Tibial artery (tissue), 4 donors: Measurements from ENCODE around the gene OSBPL2.

ENCODE experiments used
- DNase-seq, 2 donors: peaks; one replicate each; pipeline ENCODE4 v3.0.0-alpha.2; 2019
- H3K27ac ChIP-seq, 2 donors: fragments of 200-600 bp; sonication (generic) in 1 of 2; 1 replicate in 1 of 2; 2 replicates in 1 of 2; pipeline ENCODE4 v1.5.1; 2018 to 2019; ENCODE audit warnings: mild to moderate bottlenecking in 1 of 2
- H3K27me3 ChIP-seq, 2 donors: fragments of 200-600 bp; sonication (generic) in 1 of 2; one replicate each; pipeline versions ENCODE4 v1.5.1 to v1.6.0; 2016 to 2019
- H3K36me3 ChIP-seq, 3 donors: fragments of 200-600 bp; sonication (generic) in 2 of 3; one replicate each; pipeline ENCODE4 v1.5.1; 2016 to 2019; ENCODE audit warnings: mild to moderate bottlenecking in 2 of 3
- H3K4me1 ChIP-seq, 4 donors: fragments of 200-600 bp; sonication (generic) in 2 of 4; 1 replicate in 3 of 4; 2 replicates in 1 of 4; pipeline ENCODE4 v1.5.1; 2016 to 2019
- H3K4me3 ChIP-seq, 2 donors: fragments of 200-600 bp; sonication (generic) in 1 of 2; 1 replicate in 1 of 2; 2 replicates in 1 of 2; pipeline ENCODE4 v1.5.1; 2018 to 2019; ENCODE audit warnings: mild to moderate bottlenecking in 2 of 2
- H3K9me3 ChIP-seq, 3 donors: fragments of 200-600 bp; sonication (generic) in 1 of 3; one replicate each; pipeline ENCODE4 v1.5.1; 2016 to 2019
- intact Hi-C: fragments of 100-400 bp; cut with DNase I; formaldehyde crosslinking; loops from one replicate; pipeline ENCODE4 v1.15.0; 2023; ENCODE audit warnings: low total_unique reads
- TF ChIP-seq, protein P1 (sequence below), 2 experiments: fragments of 200-600 bp in 1 of 2; fragments of 450-650 bp in 1 of 2; IDR thresholded peaks; one replicate each; pipeline ENCODE4 v1.5.1; 2017 to 2019; ENCODE audit warnings: antibody characterized with exemption in 2 of 2, mild to moderate bottlenecking in 1 of 2, moderate library complexity in 1 of 2

Gene OSBPL2

DNA sequence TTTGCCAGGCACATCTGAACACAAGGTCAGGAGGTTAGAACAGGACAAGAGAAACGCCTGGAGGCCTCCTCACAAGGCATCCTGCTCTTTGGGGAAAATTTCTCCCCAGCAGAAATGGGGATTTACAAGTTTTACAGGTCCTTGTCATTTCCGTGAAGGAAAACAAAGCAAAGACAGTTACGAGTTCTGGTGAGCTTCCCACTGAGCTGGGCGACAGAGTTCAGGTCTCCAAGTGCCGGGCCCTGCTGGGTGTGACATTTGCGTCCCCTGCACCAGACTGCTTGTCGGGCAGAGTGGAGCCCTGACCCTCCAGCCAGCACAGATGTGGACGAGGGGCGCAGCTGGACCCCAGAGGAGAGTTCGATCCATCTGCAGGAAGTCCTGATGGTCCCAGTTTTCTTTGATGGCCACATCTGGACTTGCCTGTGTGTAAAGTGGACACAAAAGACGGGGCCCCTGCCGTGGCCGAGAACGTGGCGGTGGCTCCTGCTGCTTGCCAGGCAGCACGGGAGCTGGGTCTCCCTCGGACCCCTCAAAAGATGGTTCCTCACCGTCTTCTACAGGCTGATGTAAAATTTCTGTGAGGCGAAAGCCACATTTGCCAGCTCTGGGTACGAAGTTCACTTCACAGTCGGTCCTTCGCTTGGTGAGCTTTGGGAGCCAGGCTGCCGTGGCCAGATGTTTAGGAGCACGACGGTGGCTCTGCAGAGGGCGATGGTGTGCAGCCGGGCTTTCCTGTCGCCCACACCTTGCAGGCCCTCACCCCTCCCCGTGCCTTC is 59.3 kb downstream of the OSBPL2 start:
- H3K4me1 ChIP-seq, result peaks cover 0 to 6% (median 0%) of the 10 kb centered on the region in 4 donors
- no peak for DNase-seq
- intact Hi-C loops, result no loop called here

DNA sequence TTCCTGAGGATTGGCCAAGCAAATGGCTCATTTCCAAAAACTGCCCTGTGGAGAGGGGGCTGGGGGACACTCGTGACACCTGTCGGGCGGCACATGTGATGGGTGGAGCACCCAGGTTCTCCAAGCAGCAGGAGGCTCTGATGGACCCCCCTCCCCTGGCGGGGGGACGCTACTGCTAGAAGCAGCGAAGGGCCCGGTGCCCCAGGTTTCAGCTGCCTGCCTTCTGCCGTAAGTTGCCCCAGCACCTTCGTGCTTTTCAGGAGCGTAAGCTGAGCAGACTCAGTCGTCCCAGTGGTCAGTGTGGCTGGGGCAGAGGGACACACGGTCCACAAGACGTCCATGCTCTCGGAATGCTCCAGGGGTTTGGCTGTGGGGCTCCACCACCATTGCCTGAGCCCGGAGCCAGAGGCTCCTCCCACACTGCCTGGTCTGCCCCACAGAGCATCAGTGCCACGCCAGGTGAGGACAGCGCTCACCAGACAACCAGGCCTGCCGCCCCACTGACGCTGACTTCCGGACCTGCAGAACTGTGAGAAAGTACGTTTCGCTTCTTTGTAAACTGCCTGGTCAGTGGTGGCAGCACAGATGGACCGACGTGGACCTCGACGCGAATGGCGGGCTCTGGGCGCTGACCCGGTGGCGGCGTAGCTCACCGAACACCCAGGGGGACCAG is 60.4 kb downstream of the OSBPL2 start:
- intact Hi-C loops, result no loop called here
- H3K36me3 ChIP-seq, result peaks cover 8 to 51% (median 28%) of the 10 kb centered on the region in 3 donors
- no peak for DNase-seq

More for the DNA sequence above, 59.3 kb downstream of the OSBPL2 start:
- Histone ChIP-seq H3K9me3 (no peaks in the 10 kb centered on the region), H3K27ac (no peak overlapping the region), H3K27me3 (no peaks in the 10 kb centered on the region), H3K4me3 (no peak overlapping the region), H3K36me3 (peaks cover 16 to 62% (median 39%) of the 10 kb centered on the region in 3 donors)
- TF ChIP-seq, protein P1, sequence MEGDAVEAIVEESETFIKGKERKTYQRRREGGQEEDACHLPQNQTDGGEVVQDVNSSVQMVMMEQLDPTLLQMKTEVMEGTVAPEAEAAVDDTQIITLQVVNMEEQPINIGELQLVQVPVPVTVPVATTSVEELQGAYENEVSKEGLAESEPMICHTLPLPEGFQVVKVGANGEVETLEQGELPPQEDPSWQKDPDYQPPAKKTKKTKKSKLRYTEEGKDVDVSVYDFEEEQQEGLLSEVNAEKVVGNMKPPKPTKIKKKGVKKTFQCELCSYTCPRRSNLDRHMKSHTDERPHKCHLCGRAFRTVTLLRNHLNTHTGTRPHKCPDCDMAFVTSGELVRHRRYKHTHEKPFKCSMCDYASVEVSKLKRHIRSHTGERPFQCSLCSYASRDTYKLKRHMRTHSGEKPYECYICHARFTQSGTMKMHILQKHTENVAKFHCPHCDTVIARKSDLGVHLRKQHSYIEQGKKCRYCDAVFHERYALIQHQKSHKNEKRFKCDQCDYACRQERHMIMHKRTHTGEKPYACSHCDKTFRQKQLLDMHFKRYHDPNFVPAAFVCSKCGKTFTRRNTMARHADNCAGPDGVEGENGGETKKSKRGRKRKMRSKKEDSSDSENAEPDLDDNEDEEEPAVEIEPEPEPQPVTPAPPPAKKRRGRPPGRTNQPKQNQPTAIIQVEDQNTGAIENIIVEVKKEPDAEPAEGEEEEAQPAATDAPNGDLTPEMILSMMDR (IDR thresholded peaks at IDR 0.05), result no peak

DNA sequence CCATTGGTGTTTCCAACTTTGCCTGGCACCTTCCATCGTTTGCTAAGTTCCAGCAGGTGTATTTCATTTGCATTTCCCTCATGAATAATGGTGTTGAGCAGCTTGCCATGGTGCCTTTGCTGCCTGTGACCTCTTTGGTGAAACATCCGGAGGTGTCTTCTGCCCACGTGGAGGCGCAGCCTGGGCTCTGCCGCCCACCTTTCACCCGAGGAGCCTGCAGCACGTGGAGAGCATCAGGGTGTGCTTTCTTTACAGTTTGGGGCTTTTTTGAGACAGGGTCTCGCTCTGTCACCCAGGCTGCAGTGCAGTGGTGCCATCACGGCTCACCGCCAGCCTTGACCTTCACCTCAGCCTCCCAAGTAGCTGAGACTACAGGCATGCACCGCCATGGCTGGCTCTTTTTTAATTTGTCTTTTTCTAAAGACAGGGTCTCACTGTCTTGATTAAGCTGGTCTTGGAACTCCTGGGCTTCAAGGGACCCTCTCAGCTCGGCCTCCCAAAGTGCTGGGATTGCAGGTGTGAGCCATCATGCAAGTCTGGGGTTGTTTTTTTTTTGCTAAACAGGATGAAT is 61.4 kb downstream of the OSBPL2 start:
- no peaks in the 10 kb centered on the region for H3K27me3 ChIP-seq
- intact Hi-C loops, result no loop called here
- H3K27ac ChIP-seq, result no peak overlapping the region
- TF ChIP-seq, protein P1 (IDR thresholded peaks at IDR 0.05), result no peak
- no peak overlapping the region for H3K4me3 ChIP-seq
- no peak for DNase-seq
- peaks cover 11 to 19% (median 13%) of the 10 kb centered on the region in 4 donors for H3K4me1 ChIP-seq
- H3K9me3 ChIP-seq, result no peaks in the 10 kb centered on the region
- peaks cover 12 to 51% (median 27%) of the 10 kb centered on the region in 3 donors for H3K36me3 ChIP-seq

More for the DNA sequence above, 60.4 kb downstream of the OSBPL2 start:
- Histone ChIP-seq H3K4me3 (no peak overlapping the region), H3K27me3 (no peaks in the 10 kb centered on the region), H3K4me1 (peaks cover 1 to 8% (median 4%) of the 10 kb centered on the region in 4 donors), H3K9me3 (no peaks in the 10 kb centered on the region), H3K27ac (no peak overlapping the region)
- TF ChIP-seq, protein P1 (IDR thresholded peaks at IDR 0.05), result no peak

DNA sequence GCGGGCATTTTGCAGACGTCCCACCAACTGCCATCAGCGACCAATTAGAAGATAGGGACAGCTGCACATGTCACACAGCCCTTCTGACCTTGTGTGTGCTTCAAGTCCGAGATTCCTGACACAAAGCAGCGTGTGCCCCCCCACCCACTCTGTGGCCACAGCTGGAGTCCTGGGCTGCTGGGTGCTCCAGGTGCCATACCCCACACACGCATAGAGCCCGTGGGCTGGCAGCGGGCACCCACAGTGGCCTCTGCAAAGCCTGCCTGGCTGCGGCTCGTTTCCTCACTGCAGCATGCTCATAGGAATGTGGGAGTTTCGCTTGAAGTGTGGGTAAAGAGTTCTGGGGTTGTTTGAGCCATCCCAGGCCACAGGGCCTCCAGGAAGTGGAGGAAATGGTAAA is 62.0 kb downstream of the OSBPL2 start:
- Histone ChIP-seq H3K4me3 (no peak overlapping the region), H3K27ac (no peak overlapping the region), H3K9me3 (no peaks in the 10 kb centered on the region), H3K4me1 (peaks cover 11 to 24% (median 19%) of the 10 kb centered on the region in 4 donors), H3K27me3 (no peaks in the 10 kb centered on the region), H3K36me3 (peaks cover 8 to 52% (median 23%) of the 10 kb centered on the region in 3 donors)
- intact Hi-C loops, result no loop called here
- TF ChIP-seq, protein P1 (IDR thresholded peaks at IDR 0.05), result no peak
- no peak for DNase-seq

DNA sequence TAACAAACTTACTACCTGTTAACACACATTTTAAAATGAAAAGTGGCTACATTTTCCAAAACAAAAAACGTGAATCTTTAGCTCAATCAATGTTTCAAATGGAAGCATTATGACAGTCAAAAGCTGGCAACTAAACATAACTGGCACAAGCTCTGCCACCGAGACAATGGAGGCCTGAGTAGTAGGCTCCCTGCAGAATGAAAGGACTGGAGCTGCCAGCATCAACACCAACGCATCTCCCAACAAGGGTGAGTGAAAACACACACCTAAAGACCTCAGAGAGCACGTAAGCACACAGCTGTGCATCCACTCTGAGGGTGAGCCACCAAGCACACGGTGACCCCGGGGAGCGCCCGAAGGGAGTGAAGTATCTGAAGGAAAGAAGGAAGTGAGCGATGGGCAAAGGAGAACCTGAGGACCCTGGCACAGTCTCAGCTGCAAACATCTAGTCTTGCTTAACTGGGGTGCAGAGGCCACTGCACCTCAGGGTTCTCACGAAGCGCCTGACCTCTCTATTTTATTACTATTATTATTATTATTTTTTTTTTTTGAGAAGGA is 62.9 kb downstream of the OSBPL2 start:
- TF ChIP-seq, protein P1 (IDR thresholded peaks at IDR 0.05), result no peak
- Histone ChIP-seq H3K27me3 (no peaks in the 10 kb centered on the region), H3K4me1 (peaks cover 11 to 31% (median 22%) of the 10 kb centered on the region in 4 donors), H3K36me3 (peaks cover 4 to 52% (median 23%) of the 10 kb centered on the region in 3 donors), H3K9me3 (no peaks in the 10 kb centered on the region), H3K4me3 (no peak overlapping the region), H3K27ac (peak overlapping the region; percentile 99)
- intact Hi-C loops, result no loop called here
- no peak for DNase-seq
